Measurements from ENCODE around the gene CRYBA4.
A peak's percentile ranks its signal among the peaks of the same experiment; 100 is the strongest.

CRYBA4 gene

DNA sequence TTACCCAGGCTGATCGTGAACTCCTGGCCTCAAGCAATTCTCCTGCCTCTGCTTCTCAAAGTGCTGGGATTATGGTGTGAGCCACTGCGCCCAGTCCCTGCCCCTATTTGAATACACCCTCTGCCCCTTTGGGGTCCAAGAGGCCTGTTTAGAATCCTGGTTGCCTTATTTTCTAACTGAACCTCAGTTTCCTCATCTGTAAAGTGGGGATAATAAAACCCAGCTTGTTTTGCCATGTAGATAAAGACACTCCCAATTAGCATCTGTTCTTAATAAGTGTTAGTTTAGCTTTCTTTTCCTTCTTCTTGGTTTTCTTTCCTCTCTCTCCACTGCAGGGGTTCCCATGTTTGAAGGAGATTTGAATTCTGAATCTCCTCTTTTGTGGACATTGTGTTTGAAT, 40.4 kb downstream of the CRYBA4 start:
- DNase-seq: no peak

DNA sequence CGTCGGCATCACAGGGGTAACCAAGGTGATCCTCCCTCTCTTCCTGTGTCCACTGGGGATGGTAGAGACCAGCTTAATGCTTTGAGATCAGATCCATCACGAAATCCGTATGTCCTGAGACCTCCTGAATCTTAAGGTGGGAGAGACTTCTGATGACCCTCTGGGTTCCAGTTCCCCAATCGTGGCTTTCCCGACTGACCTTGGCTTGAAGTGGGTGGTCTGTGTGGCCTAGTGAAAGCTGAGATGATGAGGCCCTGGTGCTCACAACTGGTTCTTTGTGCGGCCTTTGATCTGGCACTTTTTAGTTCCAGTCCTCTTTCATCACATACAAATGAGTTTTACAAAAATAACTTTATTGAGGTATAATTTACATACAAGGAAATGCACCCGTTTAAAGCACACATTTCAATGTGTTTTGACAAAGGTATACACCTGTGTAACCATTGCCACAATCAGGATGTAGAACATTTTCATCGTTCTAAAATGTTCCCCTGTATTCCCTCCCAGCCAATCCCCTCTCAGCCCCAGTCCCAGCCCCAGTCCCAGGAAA, 41.7 kb downstream of the CRYBA4 start:
- DNase-seq: no peak

DNA sequence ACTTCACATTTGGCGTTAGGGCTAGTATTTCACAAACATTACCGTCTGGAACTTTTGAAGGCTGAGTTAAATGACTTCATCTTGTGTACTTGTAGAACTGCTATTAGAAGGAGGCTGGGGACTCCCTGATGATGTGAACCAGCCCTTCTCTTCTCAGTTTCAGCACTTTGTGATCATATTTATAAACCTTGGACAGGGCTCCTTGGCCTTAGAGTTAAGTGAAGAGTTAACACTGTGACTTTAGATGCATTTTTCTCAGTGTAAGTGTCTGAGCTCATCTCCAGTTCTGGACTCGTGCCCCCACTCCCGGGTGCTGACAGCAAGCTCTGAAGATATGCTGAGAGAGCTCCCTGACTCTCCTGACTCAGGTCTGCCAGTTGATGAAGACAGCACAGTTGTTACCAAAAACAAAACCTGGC, 44.1 kb downstream of the CRYBA4 start:
- no peak for DNase-seq

DNA sequence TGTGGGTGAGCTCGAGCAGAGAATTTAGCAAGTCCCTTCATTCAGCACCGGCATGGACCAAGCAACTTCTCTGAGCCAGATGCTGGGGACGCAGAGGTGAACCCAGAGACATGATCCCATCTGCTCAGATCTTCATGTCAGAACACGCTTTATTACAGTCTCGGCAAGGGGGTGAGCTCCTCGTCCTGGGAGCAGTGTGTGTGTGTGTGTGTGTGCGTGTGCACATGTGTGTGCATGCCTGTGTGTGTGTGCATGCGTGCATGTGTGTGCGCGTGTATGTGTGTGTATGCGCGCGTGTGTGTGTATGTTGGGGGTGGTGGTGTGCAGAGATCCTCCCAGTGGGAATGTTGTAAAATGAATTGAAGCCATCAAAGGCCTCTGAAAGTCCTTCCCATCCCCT, 45.4 kb downstream of the CRYBA4 start:
- no peak for DNase-seq

DNA sequence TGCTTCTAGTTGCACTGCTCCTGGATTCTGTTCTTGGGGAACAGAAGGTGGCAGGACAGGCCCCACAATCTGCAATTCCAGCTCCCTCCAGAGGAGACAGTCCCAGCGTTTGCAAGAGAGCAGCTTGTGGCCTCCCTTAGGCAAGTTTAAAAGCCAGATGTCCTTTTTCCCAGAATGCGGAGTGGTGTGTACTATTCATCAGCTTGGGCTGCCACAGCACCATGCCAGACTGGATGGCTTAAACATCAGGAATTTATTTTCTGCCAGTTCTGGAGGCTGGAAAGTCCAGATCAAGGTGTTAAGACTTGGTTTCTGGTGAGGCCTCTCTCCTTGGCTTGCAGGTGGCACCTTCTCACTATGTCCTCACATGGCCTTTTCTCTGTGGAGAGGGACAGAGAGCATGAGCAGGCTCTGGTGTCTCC, 47.3 kb downstream of the CRYBA4 start:
- DNase-seq: no peak

DNA sequence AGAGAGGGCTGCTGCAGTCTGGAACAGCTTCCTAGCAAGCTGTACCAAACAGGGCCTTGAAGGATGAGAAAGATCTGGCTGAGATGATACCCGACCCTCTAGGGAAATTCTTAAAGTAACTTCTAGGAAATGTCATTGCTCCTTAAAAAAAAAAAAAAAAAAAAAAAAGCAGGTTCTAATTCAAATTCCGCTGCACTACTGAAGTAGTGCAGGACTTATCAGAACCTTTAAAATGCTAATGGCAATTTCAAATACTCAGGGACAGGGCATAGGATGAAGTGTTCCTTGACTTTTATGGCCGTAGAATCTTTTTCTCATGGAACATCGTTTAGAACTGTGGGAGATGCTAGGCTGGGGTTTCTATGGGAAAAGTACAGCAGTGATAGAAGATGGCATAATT, 48.7 kb downstream of the CRYBA4 start:
- no peak for DNase-seq

DNA sequence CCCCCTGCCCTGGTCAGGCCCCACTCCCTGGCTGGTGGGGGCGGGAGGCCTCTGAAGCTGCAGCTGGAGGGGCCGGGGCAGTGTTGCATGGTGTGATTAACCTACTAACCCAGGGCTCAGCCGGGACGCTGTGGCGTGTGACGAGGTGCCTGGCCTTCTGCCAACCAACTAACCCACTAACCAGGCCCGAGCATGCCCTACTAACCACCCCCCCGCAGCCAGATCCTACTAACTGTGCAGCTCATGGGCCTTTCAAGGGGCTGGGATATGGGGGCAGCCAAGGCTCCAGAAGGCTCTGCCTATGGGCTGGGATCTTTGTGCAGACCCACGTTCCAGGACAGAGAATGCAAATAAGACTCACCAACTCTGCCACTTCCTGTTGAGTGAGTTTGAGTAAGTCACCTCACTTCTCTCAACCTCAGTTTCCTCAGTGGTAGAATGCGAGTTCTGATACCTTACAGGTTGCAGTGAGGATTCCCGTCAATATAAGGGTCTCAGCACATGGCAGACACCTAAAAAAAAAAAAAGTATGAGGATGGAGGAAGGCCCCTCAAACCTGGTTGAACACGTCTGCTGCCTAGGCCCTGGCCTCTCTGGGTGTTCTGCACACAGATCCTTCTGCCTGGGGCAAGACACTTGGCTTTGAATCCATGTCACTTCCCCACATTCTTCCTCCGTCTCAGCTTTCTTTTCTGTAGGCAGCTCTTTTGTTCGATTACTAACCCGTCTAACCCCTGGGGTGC, 49.7 kb downstream of the CRYBA4 start:
- no peak for DNase-seq

DNA sequence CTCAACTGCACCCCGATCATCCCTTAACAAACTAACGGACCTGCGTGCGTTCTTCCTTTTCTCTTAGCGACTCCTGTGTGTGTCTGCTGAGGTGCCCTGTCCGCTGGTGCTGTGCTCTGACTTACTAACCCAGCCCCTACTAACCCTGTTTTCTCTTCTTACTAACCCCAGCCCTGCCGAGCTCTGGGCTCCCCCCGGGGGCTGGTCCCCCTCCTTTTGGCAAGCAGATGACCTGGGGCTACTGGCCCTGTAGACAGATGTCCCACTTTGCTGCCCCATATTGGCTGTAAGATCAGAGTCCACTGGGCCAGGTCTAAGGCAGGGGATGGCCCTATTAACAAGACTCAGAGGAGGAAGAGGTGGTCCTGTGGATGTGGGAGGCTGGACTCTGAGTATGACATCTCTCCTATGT, 50.3 kb downstream of the CRYBA4 start:
- no peak for DNase-seq

DNA sequence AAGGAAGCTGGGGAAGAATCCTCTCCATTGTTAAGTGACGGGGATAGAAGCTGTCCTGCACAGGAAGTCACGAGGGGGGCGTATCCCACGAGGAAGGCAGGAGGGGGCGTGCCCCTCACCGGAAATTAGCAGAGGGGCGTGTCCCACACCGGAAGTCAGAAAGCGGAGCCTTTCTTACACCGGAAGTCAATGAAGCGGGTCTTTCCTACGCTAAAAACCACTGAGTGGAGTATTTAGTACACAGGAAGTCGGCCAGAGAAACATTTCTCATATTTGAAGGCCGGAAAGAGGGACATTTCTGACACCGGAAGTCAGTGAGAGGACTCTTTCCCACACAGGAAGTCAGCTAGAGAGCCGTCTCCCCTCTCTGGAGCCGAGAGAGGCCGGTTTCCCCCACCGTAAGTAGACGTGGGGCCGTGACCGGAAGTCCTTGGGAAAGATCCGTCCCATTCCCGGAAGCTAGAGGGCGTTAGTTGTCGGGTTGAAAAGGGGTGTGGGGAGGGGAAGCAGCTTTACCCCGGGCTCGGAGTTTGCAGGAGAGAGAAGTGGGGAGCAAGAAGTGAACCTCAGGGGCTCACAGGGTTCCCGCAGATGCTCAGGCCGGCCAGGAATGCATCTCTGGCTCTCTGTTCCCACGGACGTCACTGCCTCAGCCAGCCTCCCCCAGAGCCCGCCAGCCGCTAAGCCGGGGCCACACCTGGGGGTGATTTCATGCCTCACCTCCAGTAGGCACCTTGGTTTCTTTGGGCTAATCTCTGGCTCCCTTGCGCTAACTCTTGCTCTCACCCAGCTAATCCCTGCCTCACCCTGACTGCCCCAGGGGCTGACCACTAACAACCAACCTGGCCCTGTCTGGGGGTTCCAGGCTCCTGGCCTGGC, 51.1 kb downstream of the CRYBA4 start:
- DNase-seq: peak; percentile 88

DNA sequence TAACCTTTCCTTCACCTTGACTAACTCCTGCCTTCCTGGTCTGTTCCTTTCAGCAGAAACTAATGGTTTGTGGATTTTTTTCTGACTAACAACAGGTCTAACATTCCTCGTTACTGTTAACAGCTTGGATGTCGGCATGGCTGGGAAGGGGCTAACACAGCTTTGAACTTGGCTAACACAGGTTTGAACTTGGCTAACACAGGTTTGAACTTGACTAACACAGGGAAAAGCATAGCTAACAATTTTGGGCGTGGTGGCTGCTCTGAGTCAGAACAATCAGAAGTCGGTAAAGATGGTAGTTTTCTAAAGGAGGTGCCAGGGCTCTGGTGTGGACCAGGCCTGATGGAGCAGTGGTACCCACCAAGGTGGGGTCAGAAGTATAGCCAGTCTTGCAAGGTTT, 51.7 kb downstream of the CRYBA4 start:
- no peak for DNase-seq

DNA sequence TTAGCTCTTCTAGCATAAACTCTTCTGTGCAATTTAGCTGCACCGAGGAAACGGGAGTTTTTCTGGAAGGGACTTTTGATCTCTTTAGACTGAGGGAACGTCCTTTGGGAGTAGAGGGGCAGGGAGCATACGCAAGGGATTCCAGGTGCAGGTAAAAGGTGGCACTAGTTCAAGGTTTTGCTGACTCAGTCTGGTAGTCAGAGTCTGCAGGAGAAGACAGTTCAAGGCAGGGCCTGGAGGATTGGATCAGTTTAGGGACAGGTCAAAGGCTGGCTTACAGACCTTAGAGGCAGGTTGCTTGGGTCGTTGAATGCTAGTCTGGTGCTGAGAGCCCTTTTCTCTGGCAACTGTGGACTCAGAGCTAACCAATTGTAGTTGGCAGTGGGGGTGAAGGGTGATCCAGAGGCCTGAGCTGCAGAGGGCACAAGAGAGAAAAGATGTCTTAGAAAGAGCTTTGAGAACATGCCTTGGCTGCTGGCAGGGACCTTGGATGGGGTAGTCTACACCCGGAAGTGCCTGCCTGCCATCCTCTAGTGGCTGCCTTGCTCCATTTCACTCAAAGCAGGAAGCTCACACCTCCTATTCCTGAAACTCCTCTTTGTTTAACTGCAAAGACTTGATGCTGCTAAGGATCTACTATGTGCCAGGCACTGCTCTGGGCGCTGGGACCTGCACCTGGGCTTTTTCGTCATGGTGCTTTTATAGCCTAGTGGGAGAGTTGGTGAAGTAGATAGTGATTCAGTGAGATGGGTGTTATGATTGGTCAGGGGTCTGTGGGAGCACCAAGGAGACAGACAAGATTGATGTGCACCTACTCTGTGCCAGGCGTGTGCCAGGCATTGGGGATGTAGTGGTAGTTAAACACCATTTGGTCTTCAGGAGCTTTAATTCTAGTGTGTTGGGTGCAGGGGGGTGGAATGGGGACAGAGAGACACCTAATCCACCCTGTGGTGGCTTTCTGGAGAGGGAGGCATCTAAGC, 52.7 kb downstream of the CRYBA4 start:
- DNase-seq: no peak

DNA sequence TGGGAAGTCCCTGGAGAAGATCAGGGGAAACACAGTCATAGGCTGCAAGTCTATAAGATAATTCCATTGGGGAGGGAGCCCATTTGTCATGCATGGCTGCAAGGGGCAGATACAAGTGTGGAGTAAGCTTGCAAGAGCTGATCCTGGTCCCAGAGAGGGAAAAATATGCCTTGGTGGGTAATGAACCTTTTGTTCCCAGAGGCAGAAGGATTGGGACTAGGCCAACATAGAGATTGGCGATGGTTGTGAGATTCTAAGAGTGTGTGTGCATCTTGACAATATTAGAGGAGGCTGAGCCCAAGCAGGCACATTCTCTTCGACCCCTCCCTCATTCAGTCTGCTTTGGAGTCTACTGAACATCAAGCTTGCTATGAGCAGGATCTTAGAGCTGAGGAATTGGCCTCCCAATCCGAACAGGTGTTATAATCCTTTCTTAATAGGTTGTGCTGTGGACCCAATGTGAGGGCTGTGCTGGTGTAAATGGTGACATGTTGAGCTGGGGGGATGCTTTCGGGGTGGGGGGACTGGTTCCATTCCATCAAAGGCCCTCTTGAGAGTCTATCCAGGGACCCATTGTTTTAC, 54.0 kb downstream of the CRYBA4 start:
- no peak for DNase-seq

DNA sequence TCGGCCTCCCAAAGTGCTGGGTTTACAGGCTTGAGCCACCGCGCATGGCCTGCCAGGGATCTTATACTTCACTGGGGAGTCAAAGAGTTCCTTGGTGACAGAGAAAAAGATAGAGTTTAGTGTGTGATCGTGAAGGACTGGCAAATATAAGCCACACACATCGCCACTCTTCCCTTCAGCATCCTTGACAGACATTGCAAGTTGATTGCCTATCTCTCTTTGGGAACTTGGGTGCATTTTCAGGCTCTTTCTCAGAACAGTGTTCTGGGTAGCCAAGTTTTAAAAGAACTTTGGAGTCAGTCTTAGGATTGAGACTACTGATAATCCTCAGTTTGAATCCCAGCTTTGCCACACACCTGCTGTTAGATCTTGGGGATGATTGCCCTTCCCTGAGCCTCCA, 55.5 kb downstream of the CRYBA4 start:
- no peak for DNase-seq

DNA sequence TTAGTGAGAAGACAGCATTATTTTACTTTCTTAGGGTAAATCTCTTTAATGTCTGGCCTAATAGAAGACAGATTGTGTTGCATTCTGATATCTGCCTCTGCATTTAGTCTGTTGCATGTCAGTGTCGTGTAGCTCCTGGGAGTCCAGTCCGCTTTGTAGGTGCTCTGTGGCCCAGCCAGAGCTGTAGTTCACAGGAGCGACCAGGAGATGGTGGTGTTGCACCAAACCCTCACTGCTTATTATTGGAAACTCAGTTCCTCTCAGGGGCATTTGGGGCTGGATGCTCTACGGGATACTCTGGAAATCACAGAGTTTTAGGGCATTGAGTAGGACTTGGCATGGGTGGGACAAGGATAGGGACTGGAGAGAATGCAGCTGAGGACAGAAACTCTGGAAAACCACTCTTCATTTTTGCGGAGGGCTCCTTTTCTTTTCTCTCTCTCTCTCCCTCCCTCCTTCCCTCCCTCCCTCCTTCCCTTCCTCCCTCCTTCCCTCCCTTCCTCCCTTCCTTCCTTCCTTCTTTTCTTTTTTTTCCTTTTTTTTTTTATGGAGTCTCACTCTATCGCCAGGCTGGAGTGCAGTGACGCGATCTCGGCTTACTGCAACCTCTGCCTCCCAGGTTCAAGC, 57.4 kb downstream of the CRYBA4 start:
- DNase-seq: no peak

Data from NCI-H1436 treated with DMSO at 0.1 percent for 48 hours (cell line).